Testis (tissue), 3 donors: ENCODE measurements around the gene PRKAG2. TPM values are rescaled to one million over a fixed set of nuclear protein-coding genes. Genes with fewer than 3 reads are reported as not detected.
A peak's percentile ranks its signal among the peaks of the same experiment; 100 is the strongest.

Experiments
- DNase-seq: peaks from one replicate; pipeline ENCODE4 v3.0.0-alpha.2; 2019
- H3K27ac ChIP-seq, 2 donors: fragments of 200-600 bp; sonication (generic); one replicate each; pipeline ENCODE4 v1.5.1; 2019
- H3K27me3 ChIP-seq: fragments of 200-600 bp; sonication (generic); one replicate; pipeline ENCODE4 v1.5.1; 2019
- H3K36me3 ChIP-seq: fragments of 200-600 bp; sonication (generic); one replicate; pipeline ENCODE4 v1.5.1; 2017; ENCODE audit warnings: low read depth; ENCODE audit errors: missing control alignments
- H3K4me1 ChIP-seq: fragments of 200-600 bp; sonication (generic); one replicate; pipeline ENCODE4 v1.5.1; 2019
- H3K4me3 ChIP-seq, 2 donors: fragments of 200-600 bp; sonication (generic); one replicate each; pipeline ENCODE4 v1.5.1; 2017 to 2019
- H3K9me3 ChIP-seq: fragments of 200-600 bp; sonication (generic); one replicate; pipeline ENCODE4 v1.5.1; 2017
- CTCF ChIP-seq, 3 experiments: fragments of 450-650 bp in 2 of 3; fragments of 200-600 bp in 1 of 3; sonication (generic) in 1 of 3; IDR thresholded peaks; one replicate each; pipeline ENCODE4 v1.5.1; 2016 to 2019; ENCODE audit warnings: antibody characterized with exemption in 3 of 3, mild to moderate bottlenecking in 2 of 3, moderate library complexity in 1 of 3
- POLR2A ChIP-seq: fragments of 450-650 bp; IDR thresholded peaks from one replicate; pipeline ENCODE4 v1.6.1; 2017; ENCODE audit warnings: antibody characterized with exemption, mild to moderate bottlenecking, moderate library complexity
- WGBS, 2 donors: methylation state at CpG; one replicate each; pipeline ENCODE4 v1.1.5; 2018; 5-methylcytosine and 5-hydroxymethylcytosine counted together
- intact Hi-C: fragments of 100-400 bp; cut with DNase I; formaldehyde crosslinking; loops from one replicate; pipeline ENCODE4 v1.15.1; 2023; ENCODE audit warnings: low total_unique reads
- polyA plus RNA-seq: library from polyadenylated mRNA; stranded (reverse); fragments of 350-450 nt; fragmentation: Illumina TruSeq; extraction: RNeasy Lipid Tissue Mini Kit (QIAGEN cat#74804); gene quantifications from one replicate; pipeline ENCODE4 v1.2.3, GENCODE V29; 2014; ENCODE audit warnings: low read depth, low replicate concordance; ENCODE audit not compliant: insufficient read depth
- total RNA-seq, 2 donors: library from RNA; depleted of rRNA; stranded (reverse); fragments of >200 nt; gene quantifications; one replicate each; pipeline ENCODE4 v1.2.3, GENCODE V29; 2016

PRKAG2 gene
- total and polyA plus RNA-seq, 3 donors from 2014 or later = 27.9 to 28.7 (median 28.6) TPM

- TF ChIP-seq CTCF (IDR thresholded peaks at IDR 0.05) (no peak), POLR2A (no peak)
- DNase-seq = no peak
- Histone ChIP-seq H3K36me3 (no peaks in the 10 kb centered on the region), H3K27me3 (no peaks in the 10 kb centered on the region), H3K4me1 (no peaks in the 10 kb centered on the region), H3K9me3 (no peaks in the 10 kb centered on the region), H3K4me3 (no peak overlapping the region), H3K27ac (no peak overlapping the region)
- WGBS, 2 donors = 93 to 95% methylated on average over 2 of the region's 2 CpGs
- intact Hi-C loops = no loop called here
Observed at GRCh38 chr7:151572136-151572535, 304.8 kb downstream of the PRKAG2 start.

GRCh38 chr7:151571471-151571870, 305.4 kb downstream of the PRKAG2 start:
- WGBS, 2 donors = 93 to 97% methylated on average over 5 of the region's 5 CpGs
- Histone ChIP-seq H3K36me3 (no peaks in the 10 kb centered on the region), H3K4me1 (no peaks in the 10 kb centered on the region), H3K27ac (no peak overlapping the region), H3K4me3 (no peak overlapping the region), H3K9me3 (no peaks in the 10 kb centered on the region), H3K27me3 (no peaks in the 10 kb centered on the region)
- no peak for DNase-seq
- TF ChIP-seq CTCF (IDR thresholded peaks at IDR 0.05) = no peak
- intact Hi-C loops = no loop called here

GRCh38 chr7:151570366-151570915, 306.5 kb downstream of the PRKAG2 start:
- intact Hi-C loops = no loop called here
- Histone ChIP-seq H3K27ac (no peak overlapping the region), H3K36me3 (no peaks in the 10 kb centered on the region), H3K4me3 (no peak overlapping the region), H3K9me3 (no peaks in the 10 kb centered on the region), H3K4me1 (no peaks in the 10 kb centered on the region), H3K27me3 (no peaks in the 10 kb centered on the region)
- DNase-seq = no peak
- TF ChIP-seq CTCF (IDR thresholded peaks at IDR 0.05) (peak in 2 of 3 experiments; percentile 6 to 36), POLR2A (no peak)

- H3K4me3 ChIP-seq = no peak overlapping the region
- intact Hi-C loops = no loop called here
- H3K36me3 ChIP-seq = no peaks in the 10 kb centered on the region
- TF ChIP-seq CTCF (IDR thresholded peaks at IDR 0.05) (no peak), POLR2A (no peak)
- H3K4me1 ChIP-seq = no peaks in the 10 kb centered on the region
- no peak overlapping the region for H3K27ac ChIP-seq
- no peaks in the 10 kb centered on the region for H3K9me3 ChIP-seq
- no peaks in the 10 kb centered on the region for H3K27me3 ChIP-seq
- WGBS, 2 donors = 90 to 91% methylated on average over 20 of the region's 20 CpGs
- no peak for DNase-seq
Observed at GRCh38 chr7:151568956-151569940, 307.7 kb downstream of the PRKAG2 start.
